ENCODE measurements around the gene SUMO3.
A peak's percentile ranks its signal among the peaks of the same experiment; 100 is the strongest.

The SUMO3 gene

GRCh38 chr21:44828362-44829056 is 10.6 kb upstream of the SUMO3 start:
- no peak for DNase-seq

DNA sequence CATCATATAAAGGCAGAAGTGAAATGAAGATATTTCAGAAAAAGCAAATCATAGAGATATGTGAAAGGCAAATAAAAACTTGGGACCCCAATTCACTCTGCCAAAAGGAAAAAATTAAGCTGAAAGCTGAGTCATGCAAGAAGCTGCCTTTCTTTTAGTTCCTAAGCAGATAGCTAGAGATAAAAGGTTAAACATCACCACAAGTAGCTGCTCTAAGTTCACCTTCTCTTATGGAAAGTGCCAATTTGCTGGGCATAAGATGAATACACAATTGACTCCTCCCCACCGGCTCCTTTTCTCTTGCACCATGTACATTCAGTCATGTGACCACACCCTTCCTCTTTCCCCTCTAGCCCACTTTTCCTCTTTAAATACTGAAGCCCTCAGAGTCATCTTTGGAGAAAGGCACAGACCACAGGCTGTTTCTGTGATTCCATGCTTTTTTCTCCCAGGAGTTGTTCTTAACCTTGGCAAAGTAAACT is 5.4 kb upstream of the SUMO3 start:
- no peak for DNase-seq

DNA sequence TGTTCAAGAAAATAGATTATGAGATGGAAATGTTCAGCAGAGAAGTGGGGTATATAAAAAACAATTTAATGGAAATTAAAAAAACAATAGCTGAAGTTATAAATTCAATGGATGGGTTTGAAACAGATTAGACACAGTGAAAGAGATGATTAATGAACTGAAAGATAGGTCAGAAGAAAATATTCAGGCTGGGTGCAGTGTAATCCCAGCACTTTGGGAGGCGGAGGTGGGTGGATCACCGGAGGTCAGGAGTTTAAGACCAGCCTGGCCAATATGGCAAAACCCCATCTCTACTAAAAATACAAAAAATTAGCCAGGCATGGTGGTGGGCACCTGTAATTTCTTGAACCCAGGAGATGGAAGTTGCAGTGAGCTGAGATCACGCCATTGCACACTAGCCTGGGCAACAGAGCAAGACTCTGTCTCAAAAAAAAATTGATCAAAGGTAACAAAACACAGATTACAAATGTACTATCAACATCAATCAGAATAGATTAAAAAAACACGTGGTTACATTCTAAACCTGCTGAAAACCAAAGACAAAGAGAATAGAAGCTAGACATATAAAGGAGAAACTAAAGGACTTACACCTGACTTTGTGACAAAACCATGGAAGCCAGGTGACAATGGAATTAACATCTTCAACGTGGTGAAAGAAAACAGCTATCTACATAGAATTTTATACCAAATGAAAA is 4.8 kb upstream of the SUMO3 start:
- no peak for DNase-seq

- peak; percentile 38 for DNase-seq
Observed at GRCh38 chr21:44820851-44821250, 3.0 kb upstream of the SUMO3 start.

GRCh38 chr21:44819283-44820243 is 1.7 kb upstream of the SUMO3 start:
- no peak for DNase-seq

DNA sequence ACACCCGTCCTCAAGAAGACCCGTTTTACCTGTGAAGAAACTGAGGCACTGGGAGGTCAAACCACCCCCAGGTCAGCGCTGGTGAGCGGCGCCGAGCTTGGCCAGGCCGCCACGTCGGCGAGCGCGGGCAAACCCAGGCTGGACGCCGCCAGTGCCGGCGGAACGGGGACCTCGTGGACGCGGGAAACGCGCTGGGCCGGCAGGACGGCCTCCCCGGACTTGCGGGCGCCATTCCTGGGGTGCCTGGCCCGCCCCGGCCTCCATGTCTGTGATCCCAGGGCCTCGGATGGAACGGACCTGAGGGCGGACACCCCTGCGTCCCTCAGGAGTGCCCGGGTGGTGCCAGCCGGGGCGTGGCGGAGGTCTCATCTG is 764 bp upstream of the SUMO3 start:
- no peak for DNase-seq

- DNase-seq: peak; percentile 88
Observed at GRCh38 chr21:44817506-44817880, 369 bp downstream of the SUMO3 start.

GRCh38 chr21:44816761-44817505 is 929 bp downstream of the SUMO3 start:
- no peak for DNase-seq

DNA sequence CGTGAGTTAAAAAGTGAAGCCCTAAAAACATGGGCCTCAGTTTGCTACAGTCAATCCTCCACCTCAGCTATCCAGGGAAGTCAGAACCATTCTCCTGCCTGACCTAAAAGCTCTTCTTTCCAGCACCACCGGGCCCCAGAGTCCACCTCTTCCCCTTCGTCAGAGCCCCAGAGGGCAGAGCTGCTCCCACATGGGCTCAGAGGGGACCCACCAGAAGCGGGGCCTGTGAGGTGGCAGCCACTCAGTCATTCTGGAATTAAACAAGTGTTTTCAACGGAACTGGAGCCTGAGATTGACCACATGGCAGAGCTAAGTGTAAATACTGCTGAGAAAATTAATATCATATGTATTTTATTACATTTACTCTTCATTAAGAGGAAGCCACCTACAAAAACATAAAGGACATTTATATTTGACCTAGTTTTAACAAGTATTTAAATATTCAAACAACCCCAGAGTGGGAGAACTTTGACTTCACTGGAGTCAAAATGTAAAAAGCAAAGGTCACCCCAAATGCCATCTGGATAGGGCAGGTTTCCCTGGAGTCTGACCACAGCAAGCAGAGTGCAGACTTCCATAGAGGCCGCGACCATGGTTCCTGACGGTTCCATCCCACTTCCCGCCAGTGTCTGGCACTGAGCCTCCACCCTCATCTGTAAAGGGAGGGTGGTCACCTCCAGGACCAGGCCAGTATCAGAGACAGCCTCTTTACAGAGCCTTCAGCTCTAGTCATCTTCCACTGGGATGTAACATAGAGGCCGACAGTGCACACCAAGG is 1.8 kb downstream of the SUMO3 start:
- no peak for DNase-seq

DNA sequence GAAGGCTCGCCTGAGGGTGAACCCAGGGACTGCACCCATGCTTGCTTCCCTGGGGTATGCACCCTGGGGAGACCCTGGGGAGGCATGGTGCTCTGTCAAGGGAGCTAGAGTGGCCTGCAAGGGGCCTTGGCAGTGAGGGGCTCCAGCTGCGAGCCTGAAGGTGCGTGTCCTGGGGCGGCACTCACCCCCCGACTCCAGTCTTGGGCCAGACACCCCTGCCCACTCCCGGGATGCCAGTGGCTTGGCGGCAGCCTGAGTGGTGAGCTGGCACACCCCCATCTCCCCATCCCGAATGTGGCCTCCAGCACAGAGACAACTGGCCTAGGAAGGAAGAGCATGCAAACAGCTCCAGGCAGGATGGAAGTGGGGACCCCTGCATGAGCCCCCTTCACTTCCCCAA is 2.6 kb downstream of the SUMO3 start:
- no peak for DNase-seq

- no peak for DNase-seq
Observed at GRCh38 chr21:44814498-44815023, 3.3 kb downstream of the SUMO3 start.

DNA sequence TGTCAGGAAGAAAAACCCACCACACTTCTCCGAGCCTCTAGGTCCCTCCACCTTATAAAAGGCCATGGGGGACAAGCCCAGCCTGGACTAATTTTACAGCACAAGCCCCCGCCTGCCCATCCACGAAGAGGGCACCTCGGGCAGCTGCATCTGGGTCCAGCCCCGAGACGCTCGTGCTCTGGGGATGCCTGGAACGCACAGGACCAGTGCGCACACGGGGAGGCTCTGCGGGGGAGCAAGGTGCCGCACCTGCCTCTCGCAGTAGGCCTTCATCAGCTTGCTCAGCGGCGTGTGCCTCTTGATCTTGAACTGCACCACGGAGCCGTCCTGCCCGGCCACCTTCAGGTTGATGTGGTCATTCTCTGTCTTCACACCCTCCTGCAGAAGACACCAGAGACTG is 4.1 kb downstream of the SUMO3 start:
- DNase-seq: no peak

- DNase-seq: no peak
Observed at GRCh38 chr21:44813149-44813548, 4.7 kb downstream of the SUMO3 start.

GRCh38 chr21:44812640-44813039 is 5.2 kb downstream of the SUMO3 start:
- DNase-seq: no peak

DNA sequence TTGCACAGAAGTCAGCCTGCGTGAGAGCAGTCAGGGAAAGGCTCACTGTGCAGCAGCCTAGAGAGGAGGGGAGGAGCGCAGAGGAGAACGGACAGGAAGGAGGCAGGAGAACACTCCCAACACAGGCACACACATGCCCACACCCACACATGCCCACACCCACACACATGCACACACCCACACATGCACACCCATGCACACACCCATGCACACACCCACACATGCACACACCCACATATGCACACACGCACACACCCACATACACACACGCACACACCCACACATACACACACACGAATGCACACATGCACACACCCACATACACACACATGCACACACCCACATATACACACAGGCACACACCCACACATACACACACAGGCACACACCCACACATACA is 7.1 kb downstream of the SUMO3 start:
- DNase-seq: no peak

DNA sequence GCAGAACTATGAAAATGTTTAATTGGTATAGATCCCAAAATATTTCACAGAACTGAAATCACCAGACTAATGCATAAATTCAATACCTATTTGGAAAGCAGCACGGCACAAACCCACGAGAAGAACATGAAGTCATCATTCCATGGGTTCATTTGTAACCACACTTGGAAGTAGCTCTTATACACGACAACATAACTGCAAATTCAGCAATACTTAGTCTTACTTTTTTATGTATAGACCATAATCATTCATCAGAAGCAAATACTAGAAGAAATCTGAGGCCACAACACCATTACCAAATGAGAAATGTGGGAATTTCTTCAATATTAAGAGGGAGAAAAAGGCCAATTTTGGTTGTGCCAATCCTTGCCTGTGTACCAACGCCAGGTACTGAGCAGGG is 12.0 kb downstream of the SUMO3 start:
- no peak for DNase-seq

GRCh38 chr21:44805226-44805625 is 12.6 kb downstream of the SUMO3 start:
- no peak for DNase-seq

DNA sequence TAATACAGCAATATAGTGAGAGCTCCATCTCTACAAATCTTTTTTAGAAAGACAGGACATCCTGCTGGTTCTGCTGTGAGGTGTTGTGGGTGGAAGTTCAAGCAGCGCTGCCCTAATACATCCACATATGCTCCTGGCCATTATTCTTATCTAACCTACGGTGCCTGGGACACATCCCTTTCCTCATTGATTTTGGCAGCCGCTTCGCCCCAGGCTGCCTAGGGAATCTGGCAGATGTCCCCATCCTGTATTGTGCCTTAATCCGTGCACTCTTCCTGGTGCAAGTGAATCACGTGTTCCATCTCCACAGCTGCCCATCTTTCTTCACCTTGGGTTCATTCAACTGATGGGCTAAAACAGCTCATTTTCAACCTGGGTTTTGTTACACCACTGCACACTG is 13.1 kb downstream of the SUMO3 start:
- DNase-seq: no peak

GRCh38 chr21:44803651-44804050 is 14.2 kb downstream of the SUMO3 start:
- no peak for DNase-seq

GRCh38 chr21:44802396-44803153 is 15.3 kb downstream of the SUMO3 start:
- DNase-seq: peak; percentile 33

Data from HCEC 1CT (cell line).